ENCODE measurements around the gene LHX8.

- no peak for TF ChIP-seq EZH2phosphoT487 (IDR thresholded peaks at IDR 0.05; ENCODE audit: borderline replicate concordance, low read length)
- TF ChIP-seq, protein P1, sequence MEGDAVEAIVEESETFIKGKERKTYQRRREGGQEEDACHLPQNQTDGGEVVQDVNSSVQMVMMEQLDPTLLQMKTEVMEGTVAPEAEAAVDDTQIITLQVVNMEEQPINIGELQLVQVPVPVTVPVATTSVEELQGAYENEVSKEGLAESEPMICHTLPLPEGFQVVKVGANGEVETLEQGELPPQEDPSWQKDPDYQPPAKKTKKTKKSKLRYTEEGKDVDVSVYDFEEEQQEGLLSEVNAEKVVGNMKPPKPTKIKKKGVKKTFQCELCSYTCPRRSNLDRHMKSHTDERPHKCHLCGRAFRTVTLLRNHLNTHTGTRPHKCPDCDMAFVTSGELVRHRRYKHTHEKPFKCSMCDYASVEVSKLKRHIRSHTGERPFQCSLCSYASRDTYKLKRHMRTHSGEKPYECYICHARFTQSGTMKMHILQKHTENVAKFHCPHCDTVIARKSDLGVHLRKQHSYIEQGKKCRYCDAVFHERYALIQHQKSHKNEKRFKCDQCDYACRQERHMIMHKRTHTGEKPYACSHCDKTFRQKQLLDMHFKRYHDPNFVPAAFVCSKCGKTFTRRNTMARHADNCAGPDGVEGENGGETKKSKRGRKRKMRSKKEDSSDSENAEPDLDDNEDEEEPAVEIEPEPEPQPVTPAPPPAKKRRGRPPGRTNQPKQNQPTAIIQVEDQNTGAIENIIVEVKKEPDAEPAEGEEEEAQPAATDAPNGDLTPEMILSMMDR (IDR thresholded peaks at IDR 0.05; ENCODE audit: low read depth, low read length, poor library complexity, severe bottlenecking) = no peak
Measured at GRCh38 chr1:75166821-75167220, 32.6 kb downstream of the LHX8 start.
